H9 (cell line): ENCODE measurements around the gene DUSP11. TPM values are rescaled to one million over a fixed set of nuclear protein-coding genes. Genes with fewer than 3 reads are reported as not detected.

ENCODE experiments used
- DNase-seq: peaks from one replicate; pipeline ENCODE4 v3.0.0-alpha.2; 2017
- H2AFZ ChIP-seq: one replicate; pipeline ENCODE4 v1.6.1; 2013; ENCODE audit warnings: mild to moderate bottlenecking, low read length, control low read depth, moderate library complexity
- H2AK5ac ChIP-seq: 2 replicates; pipeline ENCODE4 v1.6.1; 2013; ENCODE audit warnings: low read length, control low read depth, mixed read lengths; ENCODE audit not compliant: insufficient read length
- H2BK120ac ChIP-seq: one replicate; pipeline ENCODE4 v1.6.1; 2013; ENCODE audit warnings: low read depth, mild to moderate bottlenecking, low read length, control low read depth, inconsistent platforms; ENCODE audit not compliant: poor library complexity, severe bottlenecking
- H2BK12ac ChIP-seq: 2 replicates; pipeline ENCODE4 v1.6.1; 2013; ENCODE audit warnings: low read length, control low read depth, mixed read lengths, low read depth; ENCODE audit not compliant: insufficient read length
- H2BK15ac ChIP-seq: 2 replicates; pipeline ENCODE4 v1.6.1; 2013; ENCODE audit warnings: low read depth, low read length, control low read depth
- H2BK20ac ChIP-seq: one replicate; pipeline ENCODE4 v1.6.1; 2013; ENCODE audit warnings: low read depth, mild to moderate bottlenecking, low read length, control low read depth, inconsistent platforms; ENCODE audit not compliant: poor library complexity, severe bottlenecking
- H2BK5ac ChIP-seq: 2 replicates; pipeline ENCODE4 v1.6.1; 2013; ENCODE audit warnings: low read length, control low read depth, mixed read lengths; ENCODE audit not compliant: insufficient read length
- H3K14ac ChIP-seq: 2 replicates; pipeline ENCODE4 v1.6.1; 2013; ENCODE audit warnings: low read length, control low read depth; ENCODE audit not compliant: insufficient read depth
- H3K18ac ChIP-seq: 2 replicates; pipeline ENCODE4 v1.6.1; 2013; ENCODE audit warnings: low read depth, mild to moderate bottlenecking, mixed read lengths, low read length, control low read depth; ENCODE audit not compliant: insufficient read length
- H3K23ac ChIP-seq: 2 replicates; pipeline ENCODE4 v1.6.1; 2013; ENCODE audit warnings: low read length, control low read depth, mixed read lengths, low read depth; ENCODE audit not compliant: insufficient read length
- H3K23me2 ChIP-seq: 2 replicates; pipeline ENCODE4 v1.6.1; 2013; ENCODE audit warnings: low read depth, mild to moderate bottlenecking, mixed read lengths, low read length, control low read depth; ENCODE audit not compliant: insufficient read length, poor library complexity, severe bottlenecking
- H3K27ac ChIP-seq: 2 replicates; pipeline ENCODE4 v1.5.1; 2013; ENCODE audit warnings: low read length, control low read depth, mixed read lengths, low read depth; ENCODE audit not compliant: insufficient read length
- H3K27me3 ChIP-seq: 2 replicates; pipeline ENCODE4 v1.6.1; 2013; ENCODE audit warnings: low read length, control low read depth, inconsistent platforms; ENCODE audit not compliant: insufficient read depth
- H3K4ac ChIP-seq: 2 replicates; pipeline ENCODE4 v1.6.1; 2013; ENCODE audit warnings: low read depth, mild to moderate bottlenecking, control low read depth, inconsistent platforms, low read length, moderate library complexity
- H3K4me1 ChIP-seq: 2 replicates; pipeline ENCODE4 v1.6.1; 2013; ENCODE audit warnings: low read length, control low read depth, inconsistent platforms; ENCODE audit not compliant: insufficient read depth
- H3K4me2 ChIP-seq: 2 replicates; pipeline ENCODE4 v1.6.1; 2013; ENCODE audit warnings: low read length, control low read depth, mixed read lengths; ENCODE audit not compliant: insufficient read length, insufficient read depth
- H3K56ac ChIP-seq: 2 replicates; pipeline ENCODE4 v1.6.1; 2013; ENCODE audit warnings: low read depth, mild to moderate bottlenecking, mixed read lengths, low read length, control low read depth; ENCODE audit not compliant: insufficient read length
- H3K79me1 ChIP-seq: 2 replicates; pipeline ENCODE4 v1.6.1; 2013; ENCODE audit warnings: low read depth, mild to moderate bottlenecking, moderate library complexity, low read length, control low read depth, inconsistent platforms; ENCODE audit not compliant: insufficient read depth, poor library complexity, severe bottlenecking
- H3K79me2 ChIP-seq: 2 replicates; pipeline ENCODE4 v1.6.1; 2013; ENCODE audit warnings: low read length, control low read depth, inconsistent platforms; ENCODE audit not compliant: insufficient read depth
- H3K9ac ChIP-seq: 2 replicates; pipeline ENCODE4 v1.6.1; 2013; ENCODE audit warnings: low read length, control low read depth, mixed read lengths; ENCODE audit not compliant: insufficient read length; ENCODE audit errors: extremely low read depth
- H3K9me3 ChIP-seq: one replicate; pipeline ENCODE4 v1.6.1; 2013; ENCODE audit warnings: low read depth, low read length, inconsistent platforms; ENCODE audit not compliant: control insufficient read depth
- H3T11ph ChIP-seq: one replicate; pipeline ENCODE4 v1.6.1; 2013; ENCODE audit warnings: mild to moderate bottlenecking, low read length, control low read depth, inconsistent platforms
- H4K20me1 ChIP-seq: one replicate; pipeline ENCODE4 v1.6.1; 2013; ENCODE audit not compliant: control insufficient read depth, insufficient read length, insufficient read depth
- H4K5ac ChIP-seq: 2 replicates; pipeline ENCODE4 v1.6.1; 2013; ENCODE audit warnings: low read depth, mild to moderate bottlenecking, mixed read lengths, low read length, control low read depth; ENCODE audit not compliant: insufficient read length
- H4K8ac ChIP-seq: replicated peaks from 2 replicates; pipeline ENCODE4 v1.6.1; 2013; ENCODE audit warnings: low read length, control low read depth, mixed read lengths, low read depth; ENCODE audit not compliant: insufficient read length
- H4K91ac ChIP-seq: 2 replicates; pipeline ENCODE4 v1.6.1; 2013; ENCODE audit warnings: low read depth, mild to moderate bottlenecking, moderate library complexity, mixed read lengths, low read length, control low read depth; ENCODE audit not compliant: insufficient read length
- H3K27ac Mint-ChIP-seq, 3 experiments: 2 replicates in 2 of 3; 3 replicates in 1 of 3; pipeline ENCODE4 v1.8.0; 2020 to 2021; ENCODE audit warnings: mixed read lengths in 3 of 3, mild to moderate bottlenecking in 1 of 3, moderate library complexity in 1 of 3
- H3K27me3 Mint-ChIP-seq: 2 replicates; pipeline ENCODE4 v1.8.0; 2021; ENCODE audit warnings: low read depth, mild to moderate bottlenecking, moderate library complexity, mixed read lengths
- H3K36me3 Mint-ChIP-seq, 3 experiments: 2 replicates in 2 of 3; 3 replicates in 1 of 3; pipeline ENCODE4 v1.8.0; 2020 to 2021; ENCODE audit warnings: low read depth in 3 of 3, mixed read lengths in 3 of 3; ENCODE audit not compliant: insufficient read depth in 1 of 3
- H3K4me1 Mint-ChIP-seq, 2 experiments: 2 replicates each; pipeline ENCODE4 v1.8.0; 2020; ENCODE audit warnings: mixed read lengths in 2 of 2
- H3K4me3 Mint-ChIP-seq, 2 experiments: 2 replicates in 1 of 2; 3 replicates in 1 of 2; pipeline ENCODE4 v1.8.0; 2020 to 2021; ENCODE audit warnings: mild to moderate bottlenecking in 2 of 2, mixed read lengths in 2 of 2, moderate library complexity in 1 of 2
- H3K9me3 Mint-ChIP-seq, 2 experiments: 2 replicates in 1 of 2; 3 replicates in 1 of 2; pipeline ENCODE4 v1.8.0; 2020; ENCODE audit warnings: mild to moderate bottlenecking in 2 of 2, mixed read lengths in 2 of 2, moderate library complexity in 1 of 2
- CTCF ChIP-seq: fragments of 200-600 bp; sonication (generic); conservative IDR thresholded peaks from 3 replicates; pipeline ENCODE4 v1.8.0; 2021; ENCODE audit warnings: antibody characterized with exemption, mild to moderate bottlenecking
- WGBS: extraction: QIAGEN DNeasy Blood & Tissue Kit; methylation state at CpG from one replicate; pipeline ENCODE4 v1.1.7; 2013; ENCODE audit warnings: missing lambda C conversion rate, low lambda C conversion rate, mixed read lengths; ENCODE audit not compliant: insufficient read length; ENCODE audit errors: extremely low coverage; 5-methylcytosine and 5-hydroxymethylcytosine counted together
- total RNA-seq: library from RNA; stranded (reverse); gene quantifications from 2 replicates; pipeline ENCODE4 v1.2.1, GENCODE V29; 2021

Gene DUSP11
- total RNA-seq, 1 experiment from 2014 or later = 21.4 TPM

- Histone ChIP-seq H3T11ph (no peak overlapping the region), H3K9me3 (no peaks in the 10 kb centered on the region), H3K18ac (no peak overlapping the region), H4K91ac (no peak overlapping the region), H3K14ac (no peak overlapping the region), H2BK15ac (no peak overlapping the region), H2BK12ac (no peak overlapping the region), H2AFZ (no peak overlapping the region), H3K79me1 (no peaks in the 10 kb centered on the region), H2BK20ac (no peak overlapping the region), H4K20me1 (no peaks in the 10 kb centered on the region), H3K23me2 (peaks cover 7% of the 10 kb centered on the region), H3K23ac (no peak overlapping the region), H3K4me2 (no peak overlapping the region), H3K27ac (no peak overlapping the region), H4K8ac (peak overlapping the region; percentile 97), H3K27me3 (peaks cover 13% of the 10 kb centered on the region), H3K9ac (no peak overlapping the region), H2BK120ac (no peak overlapping the region), H3K79me2 (no peaks in the 10 kb centered on the region; the same call in 1 of the 2 replicates), H3K4ac (no peak overlapping the region), H2AK5ac (no peak overlapping the region), H2BK5ac (no peak overlapping the region), H3K56ac (no peak overlapping the region), H4K5ac (no peak overlapping the region), H3K4me1 (no peaks in the 10 kb centered on the region)
- no peak for TF ChIP-seq CTCF
- WGBS = no CpG with 5 or more reads among the region's 3 CpGs
- H3K4me3 Mint-ChIP-seq = peak overlapping the region in 1 of 2 experiments; percentile 36; a peak in 1 of 5 replicates
- peaks cover 8 to 15% (median 9%) of the 10 kb centered on the region in 3 experiments for H3K36me3 Mint-ChIP-seq
- H3K4me1 Mint-ChIP-seq = peaks cover 5 to 8% of the 10 kb centered on the region in 2 experiments
- H3K27ac Mint-ChIP-seq = no peak overlapping the region
- peaks cover 58% of the 10 kb centered on the region for H3K27me3 Mint-ChIP-seq
- peaks cover 10% of the 10 kb centered on the region in 2 experiments for H3K9me3 Mint-ChIP-seq
- no peak for DNase-seq
Measured at GRCh38 chr2:73739101-73739500, 40.8 kb downstream of the DUSP11 start.
